ENCODE measurements around the gene SLC44A2.
A peak's percentile ranks its signal among the peaks of the same experiment; 100 is the strongest.

The SLC44A2 gene

DNA sequence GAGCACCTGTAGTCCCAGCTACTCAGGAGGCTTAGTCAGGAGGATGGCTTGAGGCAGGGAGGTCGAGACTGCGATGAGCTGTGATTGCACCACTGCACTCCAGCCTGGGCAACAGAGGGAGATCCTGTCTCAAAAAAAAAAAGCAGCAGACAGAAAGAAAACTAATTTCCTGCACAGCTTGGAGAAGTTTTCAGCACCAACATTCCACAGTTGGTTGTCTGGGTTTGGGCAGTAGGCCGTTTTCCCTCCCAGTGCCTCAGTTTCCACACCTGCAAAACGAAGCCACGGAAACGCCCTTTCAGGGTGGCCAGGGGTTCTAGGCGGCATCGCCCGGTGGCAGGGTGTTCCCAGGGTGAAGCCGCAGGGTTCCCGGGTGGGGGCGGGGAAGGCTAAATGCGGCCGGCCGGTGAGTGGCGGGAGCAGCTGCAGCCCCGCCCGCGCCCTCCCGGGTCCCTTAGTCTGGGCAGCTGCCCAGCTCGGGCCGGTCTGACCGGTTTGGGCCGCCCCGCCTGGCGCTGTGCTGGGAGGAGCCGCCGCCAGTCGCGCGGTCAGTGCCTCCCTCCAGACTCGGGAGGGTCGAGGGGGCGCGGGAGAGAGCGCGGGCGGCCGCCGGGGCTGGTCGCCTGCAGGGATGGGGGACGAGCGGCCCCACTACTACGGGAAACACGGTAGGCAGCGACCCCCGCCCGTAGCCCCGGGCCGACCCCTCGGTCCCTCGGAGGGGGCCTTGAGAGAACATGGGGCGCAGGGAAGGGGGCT, at the start of gene SLC44A2:
SLC44A2 (plus strand) TSS at position 551 of the 759 bp plus-strand sequence; CDS start at position 632, 81 bp downstream.
- peak; percentile 58 for DNase-seq

DNA sequence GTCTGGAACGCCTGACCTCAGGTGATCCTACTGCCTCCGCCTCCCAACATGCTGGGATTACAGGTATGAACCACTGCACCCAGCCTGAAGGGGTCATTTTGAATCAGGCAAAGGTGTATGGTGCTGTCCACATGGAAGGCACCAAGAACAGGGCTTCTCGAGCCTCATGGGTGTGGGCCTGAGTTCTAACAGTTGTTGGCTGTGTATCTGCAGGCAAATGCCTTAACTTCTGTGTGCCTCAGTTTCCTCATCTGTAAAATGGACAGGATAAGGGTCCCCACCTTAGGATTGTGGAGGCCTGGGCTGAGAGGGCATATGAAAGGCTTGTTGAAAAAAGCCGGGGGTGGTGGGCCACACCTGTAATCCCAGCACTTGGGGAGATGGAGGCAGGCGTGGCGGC, 47.4 kb upstream of the SLC44A2 start:
- no peak for DNase-seq

GRCh38 chr19:10580979-10581631, 44.2 kb upstream of the SLC44A2 start:
- DNase-seq, result no peak

DNA sequence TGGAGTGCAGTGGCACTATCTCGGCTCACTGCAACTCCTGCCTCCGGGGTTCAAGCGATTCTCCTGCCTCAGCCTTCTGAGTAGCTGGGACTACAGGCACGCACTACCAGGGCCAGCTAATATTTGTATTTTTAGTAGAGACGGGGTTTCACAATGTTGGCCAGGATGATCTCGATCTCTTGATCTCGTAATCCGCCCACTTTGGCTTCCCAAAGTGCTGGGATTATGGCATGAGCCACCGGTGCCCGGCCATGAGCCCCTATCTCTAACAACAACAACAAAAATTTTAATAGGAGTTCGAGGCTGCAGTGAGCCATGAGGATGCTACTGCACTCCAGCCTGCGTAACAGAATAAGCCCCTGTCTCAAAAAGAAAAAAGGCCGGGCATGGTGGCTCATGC, 43.3 kb upstream of the SLC44A2 start:
- DNase-seq, result no peak

DNA sequence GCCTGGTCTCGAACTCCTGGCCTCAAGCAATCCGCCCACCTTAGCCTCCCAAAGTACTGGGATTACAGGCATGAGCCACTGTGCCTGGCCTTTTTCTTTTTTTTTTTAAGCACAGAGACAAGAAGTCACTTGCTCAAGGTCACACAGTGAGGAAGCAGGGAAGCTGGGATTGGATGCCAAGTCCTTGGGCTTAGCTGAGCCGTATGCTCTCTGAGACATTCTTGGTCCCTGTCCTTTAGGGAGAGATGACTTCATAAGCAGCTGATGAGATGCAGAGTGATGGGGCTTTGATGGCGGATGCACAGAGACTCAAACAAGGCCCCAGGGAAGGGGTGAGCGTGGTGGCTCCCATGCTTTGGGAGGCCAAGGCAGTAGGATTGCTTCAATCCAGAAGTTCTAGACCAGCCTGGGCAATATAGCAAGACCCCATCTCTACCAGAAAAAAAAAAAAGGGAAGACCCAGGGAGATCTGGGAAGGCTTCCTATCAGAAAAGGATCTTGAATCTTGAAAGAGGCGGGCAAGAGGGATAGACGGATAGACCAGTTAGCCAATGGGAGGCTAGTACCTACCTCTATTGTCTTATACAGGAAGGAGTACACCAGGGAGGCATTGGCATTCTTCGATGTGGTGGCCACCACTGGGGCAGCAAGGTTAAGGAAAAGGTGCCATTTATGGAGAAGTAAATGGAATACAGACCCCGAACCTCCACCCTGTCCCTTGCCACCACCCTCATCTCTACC, 42.1 kb upstream of the SLC44A2 start:
- DNase-seq, result no peak

- no peak for DNase-seq
Measured at GRCh38 chr19:10586396-10586795, 39.0 kb upstream of the SLC44A2 start.

DNA sequence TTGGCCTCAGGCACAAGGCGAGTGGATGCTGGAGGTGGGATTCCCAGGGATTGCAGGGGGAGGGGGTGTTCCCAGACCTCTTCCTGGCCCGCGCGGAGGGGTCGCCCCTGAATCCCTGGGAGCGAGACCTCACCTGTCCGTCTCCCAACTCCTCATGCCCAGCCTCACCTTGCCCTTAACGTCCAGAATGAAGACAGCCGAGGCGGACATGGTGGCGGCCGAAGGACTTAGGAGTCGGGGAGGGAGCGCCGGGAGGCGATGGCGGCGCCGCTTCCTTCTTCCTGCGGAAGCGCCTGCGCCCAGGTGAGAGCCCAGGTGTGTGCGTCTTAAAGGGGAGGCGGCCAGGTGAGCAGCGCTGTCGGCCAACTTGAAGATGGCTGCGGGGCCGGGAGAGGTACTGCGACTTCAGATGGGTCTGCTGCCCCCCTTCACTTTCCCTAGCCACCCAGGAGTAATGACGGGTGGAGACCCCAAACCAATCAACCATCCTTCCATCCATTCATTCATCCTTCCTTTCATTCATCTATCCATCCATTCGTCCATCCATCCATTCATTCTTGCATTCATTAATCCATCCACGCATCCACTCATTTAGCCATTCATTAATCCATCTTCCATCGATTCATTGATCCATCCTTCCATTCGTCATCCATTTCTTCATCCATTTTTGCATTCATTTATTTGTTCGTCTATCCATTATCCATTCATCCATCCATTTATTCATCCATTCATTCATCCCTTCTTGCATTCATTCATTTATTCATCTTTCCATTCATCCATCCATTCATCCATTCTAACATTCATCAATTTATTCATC, 38.1 kb upstream of the SLC44A2 start, which contains the start of gene AP1M2:
AP1M2 (minus strand) TSS at position 291 of the 817 bp plus-strand sequence; CDS start at position 210, 81 bp downstream.
- peak; percentile 79 for DNase-seq

DNA sequence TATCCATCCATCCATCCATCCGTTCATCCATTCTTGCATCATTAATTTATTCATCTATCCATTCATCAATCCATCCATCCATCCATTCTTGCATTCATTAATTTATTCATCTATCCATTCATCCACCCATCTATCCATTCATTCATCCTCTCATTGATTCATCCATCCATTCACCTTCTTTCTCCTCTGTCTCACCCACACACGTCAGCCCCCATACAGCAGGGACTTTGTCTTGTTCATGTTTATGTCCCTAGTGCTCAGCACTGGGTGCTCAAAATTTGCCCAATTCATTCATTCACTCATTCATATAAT, 37.6 kb upstream of the SLC44A2 start:
- DNase-seq, result no peak

GRCh38 chr19:10593148-10593547, 32.2 kb upstream of the SLC44A2 start:
- DNase-seq, result no peak

GRCh38 chr19:10593820-10594637, 31.3 kb upstream of the SLC44A2 start:
- no peak for DNase-seq

GRCh38 chr19:10600149-10600548, 25.2 kb upstream of the SLC44A2 start:
- DNase-seq, result no peak

- no peak for DNase-seq
Measured at GRCh38 chr19:10601999-10602329, 23.4 kb upstream of the SLC44A2 start.

DNA sequence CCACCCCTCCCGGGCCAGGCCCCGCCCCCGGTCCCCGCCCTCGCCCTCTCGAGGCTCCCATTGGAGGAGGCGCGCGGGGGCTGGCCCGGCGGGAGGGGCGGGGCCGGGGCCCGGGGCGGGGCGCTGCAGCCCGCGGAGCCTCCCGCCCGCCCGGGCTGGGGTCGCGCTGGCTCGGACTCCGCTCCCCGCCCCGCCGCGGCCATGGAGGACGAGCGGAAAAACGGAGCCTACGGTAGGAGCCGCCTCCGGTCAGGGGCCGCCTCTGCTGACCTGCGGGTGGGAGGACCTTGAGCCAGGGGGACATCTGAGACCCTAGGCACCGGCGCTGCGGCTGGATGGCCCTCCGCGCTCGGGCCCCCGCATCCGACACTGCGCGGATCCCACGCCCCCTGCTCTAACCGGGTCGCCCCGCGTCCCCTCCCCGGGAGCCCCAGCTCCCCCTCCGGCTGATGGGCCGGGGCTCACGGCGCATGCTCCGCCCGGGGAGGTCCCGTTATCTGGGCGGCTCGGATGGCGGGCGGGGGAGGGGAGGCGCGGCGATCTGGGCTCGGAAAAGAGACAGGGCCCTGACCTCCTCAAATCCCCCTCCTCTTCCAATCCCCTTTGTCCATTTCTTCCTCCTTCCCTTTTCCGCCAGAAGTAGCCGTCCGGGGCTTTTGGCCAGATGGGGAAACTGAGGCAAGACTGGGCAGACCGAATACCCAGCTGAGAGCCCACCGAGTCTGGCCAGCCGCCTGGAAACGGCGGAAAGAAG, 22.8 kb upstream of the SLC44A2 start:
- DNase-seq, result peak; percentile 57

GRCh38 chr19:10603084-10603872, 22.1 kb upstream of the SLC44A2 start:
- DNase-seq, result no peak

DNA sequence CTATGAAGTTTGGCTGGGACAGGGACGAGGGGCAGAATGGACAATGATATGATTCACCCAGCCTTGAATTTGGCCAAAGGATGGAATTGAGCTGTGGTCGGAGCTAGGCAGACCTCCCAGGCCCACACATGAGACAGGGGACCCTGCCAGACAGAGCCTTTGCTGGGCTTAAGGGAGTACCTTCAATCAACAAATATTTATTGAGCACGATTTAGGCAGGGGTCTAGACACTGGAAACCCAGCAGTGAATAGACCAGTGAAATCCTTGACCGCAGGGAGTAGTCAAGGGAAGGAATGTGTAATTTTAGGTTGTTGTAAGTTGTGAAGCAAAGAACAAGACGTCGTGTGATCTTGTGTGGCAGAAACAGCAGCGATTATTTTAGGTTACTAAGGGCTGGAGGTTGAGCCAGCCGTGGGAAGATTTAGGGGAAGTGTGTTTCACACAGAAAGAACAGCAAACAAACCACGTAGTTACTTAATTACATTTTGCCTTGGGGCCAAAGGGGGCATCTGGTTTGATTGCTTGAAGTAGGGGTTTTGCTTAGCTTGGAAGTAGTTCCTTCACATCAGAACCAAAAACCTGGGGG, 21.4 kb upstream of the SLC44A2 start:
- DNase-seq, result no peak

GRCh38 chr19:10604460-10604980, 20.8 kb upstream of the SLC44A2 start:
- no peak for DNase-seq

- no peak for DNase-seq
Measured at GRCh38 chr19:10611907-10612306, 13.4 kb upstream of the SLC44A2 start.

GRCh38 chr19:10612499-10613119, 12.7 kb upstream of the SLC44A2 start:
- DNase-seq, result no peak

DNA sequence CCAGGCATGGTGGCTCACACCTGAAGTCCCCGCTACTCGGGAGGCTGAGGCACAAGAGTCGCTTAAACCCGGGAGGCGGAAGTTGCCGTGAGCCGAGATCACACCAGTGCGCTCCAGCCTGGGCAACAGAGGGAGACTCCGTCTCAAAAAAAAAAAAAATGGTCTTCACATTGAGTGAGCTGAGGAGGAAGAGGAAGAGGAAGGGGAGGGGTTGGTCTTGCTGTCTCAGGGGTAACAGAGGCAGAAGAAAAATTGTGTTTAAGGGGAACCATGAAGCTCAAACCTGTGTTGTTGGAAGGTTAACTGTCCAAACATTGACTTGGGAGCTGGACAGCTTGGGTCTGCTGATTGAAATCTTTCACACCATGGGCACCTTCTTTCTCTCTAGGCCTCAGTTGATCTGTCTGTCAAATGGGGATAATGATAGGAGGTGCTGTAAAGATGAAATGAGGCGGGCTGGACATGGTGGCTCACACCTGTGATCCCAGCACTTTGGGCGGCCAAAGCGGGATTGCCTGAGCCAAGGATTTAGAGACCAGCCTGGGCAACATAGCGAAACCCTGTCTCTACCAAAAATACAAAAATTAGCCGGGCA, 9.8 kb upstream of the SLC44A2 start:
- no peak for DNase-seq

Measured in NCI-H1105 treated with DMSO at 0.1 percent for 48 hours (cell line).